ENCODE results near the gene TJP3.

The TJP3 gene

GRCh38 chr19:3778899-3779723 is 70.9 kb downstream of the TJP3 start:
- ATAC-seq (ENCODE audit: low read depth) = no peak
- TF ChIP-seq, protein P1, sequence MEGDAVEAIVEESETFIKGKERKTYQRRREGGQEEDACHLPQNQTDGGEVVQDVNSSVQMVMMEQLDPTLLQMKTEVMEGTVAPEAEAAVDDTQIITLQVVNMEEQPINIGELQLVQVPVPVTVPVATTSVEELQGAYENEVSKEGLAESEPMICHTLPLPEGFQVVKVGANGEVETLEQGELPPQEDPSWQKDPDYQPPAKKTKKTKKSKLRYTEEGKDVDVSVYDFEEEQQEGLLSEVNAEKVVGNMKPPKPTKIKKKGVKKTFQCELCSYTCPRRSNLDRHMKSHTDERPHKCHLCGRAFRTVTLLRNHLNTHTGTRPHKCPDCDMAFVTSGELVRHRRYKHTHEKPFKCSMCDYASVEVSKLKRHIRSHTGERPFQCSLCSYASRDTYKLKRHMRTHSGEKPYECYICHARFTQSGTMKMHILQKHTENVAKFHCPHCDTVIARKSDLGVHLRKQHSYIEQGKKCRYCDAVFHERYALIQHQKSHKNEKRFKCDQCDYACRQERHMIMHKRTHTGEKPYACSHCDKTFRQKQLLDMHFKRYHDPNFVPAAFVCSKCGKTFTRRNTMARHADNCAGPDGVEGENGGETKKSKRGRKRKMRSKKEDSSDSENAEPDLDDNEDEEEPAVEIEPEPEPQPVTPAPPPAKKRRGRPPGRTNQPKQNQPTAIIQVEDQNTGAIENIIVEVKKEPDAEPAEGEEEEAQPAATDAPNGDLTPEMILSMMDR (IDR thresholded peaks at IDR 0.05; ENCODE audit: poor library complexity, severe bottlenecking) = no peak
- DNase-seq (ENCODE audit: low spot score) = no peak

DNA sequence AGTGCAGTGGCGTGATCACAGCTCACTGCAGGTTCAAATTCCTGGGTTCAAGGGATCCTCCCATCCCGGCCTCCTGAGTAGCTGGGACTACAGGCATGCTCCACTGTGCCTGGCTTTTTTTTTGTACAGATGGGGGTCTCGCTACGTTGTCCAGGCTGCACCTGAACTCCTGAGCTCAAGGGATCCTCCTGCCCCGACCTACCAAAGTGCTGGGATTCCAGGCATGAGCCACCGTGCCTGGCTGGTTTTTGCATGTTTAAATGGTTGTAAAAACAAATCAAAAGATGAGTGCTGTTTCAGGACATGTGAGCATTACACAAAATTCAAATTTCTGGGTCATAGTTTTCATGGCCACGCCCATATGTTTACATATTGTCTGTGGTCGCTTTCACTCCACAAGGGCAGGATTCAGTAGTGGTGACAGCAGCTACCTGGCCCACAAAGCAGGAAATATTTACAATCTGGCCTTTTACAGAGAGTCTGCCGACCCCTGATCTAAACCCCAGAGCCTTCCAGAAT is 72.7 kb downstream of the TJP3 start:
- TF ChIP-seq, protein P1 (IDR thresholded peaks at IDR 0.05; ENCODE audit: poor library complexity, severe bottlenecking) = no peak
- no peaks in the 10 kb centered on the region for H3K4me1 ChIP-seq (ENCODE audit: insufficient read depth, poor library complexity, severe bottlenecking)
- H3K36me3 ChIP-seq (ENCODE audit: low read depth) = no peaks in the 10 kb centered on the region
- H3K9me3 ChIP-seq (ENCODE audit: severe bottlenecking) = peaks cover 7% of the 10 kb centered on the region
- no peak overlapping the region for H3K27ac ChIP-seq (ENCODE audit: poor library complexity, severe bottlenecking)
- DNase-seq (ENCODE audit: low spot score) (no peak), ATAC-seq (ENCODE audit: low read depth) (no peak)
- peaks cover 6% of the 10 kb centered on the region for H3K27me3 ChIP-seq (ENCODE audit: insufficient read depth, poor library complexity, severe bottlenecking)
- H3K4me3 ChIP-seq (ENCODE audit: severe bottlenecking) = no peak overlapping the region

More at GRCh38 chr19:3778899-3779723, 70.9 kb downstream of the TJP3 start:
- H3K4me1 ChIP-seq (ENCODE audit: insufficient read depth, poor library complexity, severe bottlenecking) = no peaks in the 10 kb centered on the region
- H3K27ac ChIP-seq (ENCODE audit: poor library complexity, severe bottlenecking) = no peak overlapping the region
- no peak overlapping the region for H3K4me3 ChIP-seq (ENCODE audit: severe bottlenecking)
- H3K36me3 ChIP-seq (ENCODE audit: low read depth) = no peaks in the 10 kb centered on the region
- peaks cover 7% of the 10 kb centered on the region for H3K9me3 ChIP-seq (ENCODE audit: severe bottlenecking)
- H3K27me3 ChIP-seq (ENCODE audit: insufficient read depth, poor library complexity, severe bottlenecking) = no peaks in the 10 kb centered on the region

DNA sequence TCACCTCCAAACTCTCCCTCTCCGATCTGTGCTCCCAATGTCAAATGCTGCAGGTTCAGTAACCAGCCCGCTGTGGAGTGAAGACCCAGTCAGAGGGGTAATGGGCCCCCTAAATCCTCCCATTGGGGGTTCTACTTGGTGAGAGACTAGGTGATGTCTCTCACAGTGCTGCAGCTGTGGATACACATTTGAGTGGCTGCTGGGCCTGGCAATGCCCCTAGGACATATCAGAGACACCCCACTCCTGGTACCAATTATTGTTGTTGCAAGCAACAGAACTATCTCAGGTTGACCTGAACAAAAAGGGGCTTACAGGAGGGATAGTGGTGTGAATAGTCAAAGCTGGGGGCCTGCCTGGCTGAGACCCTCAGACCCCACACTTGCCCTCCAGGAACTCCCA is 73.4 kb downstream of the TJP3 start:
- TF ChIP-seq, protein P1 (IDR thresholded peaks at IDR 0.05; ENCODE audit: poor library complexity, severe bottlenecking) = no peak
- Histone ChIP-seq H3K27ac (ENCODE audit: poor library complexity, severe bottlenecking) (no peak overlapping the region), H3K4me3 (ENCODE audit: severe bottlenecking) (no peak overlapping the region), H3K36me3 (ENCODE audit: low read depth) (no peaks in the 10 kb centered on the region), H3K27me3 (ENCODE audit: insufficient read depth, poor library complexity, severe bottlenecking) (peaks cover 7% of the 10 kb centered on the region), H3K4me1 (ENCODE audit: insufficient read depth, poor library complexity, severe bottlenecking) (no peaks in the 10 kb centered on the region), H3K9me3 (ENCODE audit: severe bottlenecking) (peaks cover 7% of the 10 kb centered on the region)
- ATAC-seq (ENCODE audit: low read depth) = no peak
- DNase-seq (ENCODE audit: low spot score) = no peak

GRCh38 chr19:3782330-3782729 is 74.1 kb downstream of the TJP3 start:
- TF ChIP-seq, protein P1 (IDR thresholded peaks at IDR 0.05; ENCODE audit: poor library complexity, severe bottlenecking) = no peak
- Histone ChIP-seq H3K27ac (ENCODE audit: poor library complexity, severe bottlenecking) (no peak overlapping the region), H3K36me3 (ENCODE audit: low read depth) (no peaks in the 10 kb centered on the region), H3K4me1 (ENCODE audit: insufficient read depth, poor library complexity, severe bottlenecking) (no peaks in the 10 kb centered on the region), H3K9me3 (ENCODE audit: severe bottlenecking) (peaks cover 7% of the 10 kb centered on the region), H3K4me3 (ENCODE audit: severe bottlenecking) (no peak overlapping the region), H3K27me3 (ENCODE audit: insufficient read depth, poor library complexity, severe bottlenecking) (peaks cover 10% of the 10 kb centered on the region)
- DNase-seq (ENCODE audit: low spot score) (no peak), ATAC-seq (ENCODE audit: low read depth) (no peak)

DNA sequence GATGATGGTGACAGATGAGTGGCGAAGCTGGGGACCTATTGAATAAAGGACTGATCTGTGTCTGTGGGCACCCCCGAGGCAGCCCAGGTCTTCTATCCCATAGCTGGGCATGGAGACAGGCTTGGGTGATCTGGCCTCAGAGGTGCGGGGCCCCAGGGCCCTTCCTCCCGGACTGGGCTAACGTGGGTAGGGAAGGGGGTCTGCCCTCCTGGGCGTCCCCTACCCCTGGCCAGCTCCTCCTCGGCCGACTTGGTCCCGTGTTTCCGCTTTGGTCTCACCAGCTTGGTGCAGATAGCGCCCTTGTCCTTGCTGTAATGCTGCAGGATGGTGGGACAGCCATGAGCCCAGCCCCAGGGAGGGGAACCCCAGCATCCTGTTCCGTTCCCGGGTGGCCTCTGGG is 74.7 kb downstream of the TJP3 start:
- TF ChIP-seq, protein P1 (IDR thresholded peaks at IDR 0.05; ENCODE audit: poor library complexity, severe bottlenecking) = no peak

More for the DNA sequence above, 74.7 kb downstream of the TJP3 start:
- Histone ChIP-seq H3K27ac (ENCODE audit: poor library complexity, severe bottlenecking) (no peak overlapping the region), H3K4me1 (ENCODE audit: insufficient read depth, poor library complexity, severe bottlenecking) (no peaks in the 10 kb centered on the region), H3K9me3 (ENCODE audit: severe bottlenecking) (peaks cover 7% of the 10 kb centered on the region), H3K36me3 (ENCODE audit: low read depth) (no peaks in the 10 kb centered on the region), H3K4me3 (ENCODE audit: severe bottlenecking) (no peak overlapping the region), H3K27me3 (ENCODE audit: insufficient read depth, poor library complexity, severe bottlenecking) (peaks cover 10% of the 10 kb centered on the region)
- DNase-seq (ENCODE audit: low spot score) (no peak), ATAC-seq (ENCODE audit: low read depth) (no peak)
